CD14-positive monocyte (primary cell): ENCODE results near the gene FAM89A. TPM values are rescaled to one million over a fixed set of nuclear protein-coding genes. Genes with fewer than 3 reads are reported as not detected.

Experiments
- DNase-seq, 3 donors: peaks; one replicate each; pipeline ENCODE4 v3.0.0-alpha.2; 2011 to 2022
- H2AFZ ChIP-seq: 2 replicates; pipeline ENCODE4 v1.6.0; 2012; ENCODE audit warnings: mild to moderate bottlenecking, low read depth, low read length, inconsistent platforms; ENCODE audit not compliant: insufficient read depth, poor library complexity, severe bottlenecking
- H3K27ac ChIP-seq, 2 donors: 1 replicate in 1 of 2; 2 replicates in 1 of 2; pipeline ENCODE4 v1.5.1; 2012 to 2013; ENCODE audit warnings: low read length in 2 of 2, control low read depth in 1 of 2, inconsistent platforms in 1 of 2, low read depth in 1 of 2, mild to moderate bottlenecking in 1 of 2
- H3K27me3 ChIP-seq, 2 donors: one replicate each; pipeline versions ENCODE4 v1.6.0 to v1.6.1; 2011 to 2013; ENCODE audit warnings: low read length in 2 of 2; ENCODE audit not compliant: control insufficient read depth in 2 of 2, insufficient read depth in 2 of 2
- H3K36me3 ChIP-seq, 2 donors: replicated peaks in 1 of 2; 1 replicate in 1 of 2; 2 replicates in 1 of 2; pipeline versions ENCODE4 v1.5.1 to v1.6.1; 2012 to 2013; ENCODE audit warnings: low read length in 2 of 2, control low read depth in 1 of 2, inconsistent platforms in 1 of 2, mild to moderate bottlenecking in 1 of 2; ENCODE audit not compliant: insufficient read depth in 2 of 2, control insufficient read depth in 1 of 2
- H3K4me1 ChIP-seq, 2 donors: 1 replicate in 1 of 2; 2 replicates in 1 of 2; pipeline versions ENCODE4 v1.5.1 to v1.6.1; 2012 to 2013; ENCODE audit warnings: low read length in 2 of 2, control low read depth in 1 of 2, inconsistent platforms in 1 of 2, mild to moderate bottlenecking in 1 of 2, moderate library complexity in 1 of 2; ENCODE audit not compliant: insufficient read depth in 2 of 2, control insufficient read depth in 1 of 2
- H3K4me2 ChIP-seq: replicated peaks from 2 replicates; pipeline ENCODE3; 2012; ENCODE audit warnings: low read length, moderate library complexity, mild to moderate bottlenecking; ENCODE audit not compliant: poor library complexity, severe bottlenecking; ENCODE audit errors: extremely low read depth
- H3K4me3 ChIP-seq, 3 experiments: fragments of 200-600 bp in 1 of 3; sonication (generic) in 1 of 3; replicated peaks in 1 of 3; 1 replicate in 2 of 3; 2 replicates in 1 of 3; pipeline ENCODE4 v1.5.1; 2011 to 2013; ENCODE audit warnings: low read length in 3 of 3, mild to moderate bottlenecking in 3 of 3, control low read depth in 2 of 3, low read depth in 2 of 3, inconsistent platforms in 1 of 3, moderate library complexity in 1 of 3
- H3K79me2 ChIP-seq: 2 replicates; pipeline ENCODE4 v1.6.0; 2012; ENCODE audit warnings: mild to moderate bottlenecking, control low read depth, inconsistent platforms, low read length, moderate library complexity; ENCODE audit not compliant: insufficient read depth
- H3K9ac ChIP-seq: 2 replicates; pipeline ENCODE4 v1.6.0; 2017; ENCODE audit warnings: low read length, mild to moderate bottlenecking; ENCODE audit not compliant: insufficient read depth, poor library complexity, severe bottlenecking
- H3K9me3 ChIP-seq, 2 donors: replicated peaks in 1 of 2; 1 replicate in 1 of 2; 2 replicates in 1 of 2; pipeline versions ENCODE4 v1.5.1 to v1.6.1; 2012 to 2013; ENCODE audit warnings: low read length in 2 of 2, control low read depth in 1 of 2; ENCODE audit not compliant: control insufficient read depth in 1 of 2, insufficient read depth in 1 of 2
- H4K20me1 ChIP-seq: 2 replicates; pipeline ENCODE4 v1.6.0; 2012; ENCODE audit warnings: mild to moderate bottlenecking, low read length, control low read depth, moderate library complexity; ENCODE audit not compliant: insufficient read depth
- H3K27ac Mint-ChIP-seq, 7 donors: one replicate each; pipeline ENCODE4 v1.8.0; 2020; ENCODE audit warnings: mild to moderate bottlenecking in 7 of 7, mixed read lengths in 7 of 7, moderate library complexity in 6 of 7, inconsistent platforms in 2 of 7
- H3K27me3 Mint-ChIP-seq, 3 donors: one replicate each; pipeline ENCODE4 v1.8.0; 2021 to 2022; ENCODE audit warnings: low read depth in 3 of 3, mild to moderate bottlenecking in 3 of 3, mixed read lengths in 3 of 3, moderate library complexity in 3 of 3, inconsistent platforms in 1 of 3
- H3K36me3 Mint-ChIP-seq, 2 donors: one replicate each; pipeline ENCODE4 v1.8.0; 2020; ENCODE audit warnings: mixed read lengths in 2 of 2, inconsistent platforms in 1 of 2, mild to moderate bottlenecking in 1 of 2
- H3K4me1 Mint-ChIP-seq: one replicate; pipeline ENCODE4 v1.8.0; 2020; ENCODE audit warnings: mild to moderate bottlenecking, mixed read lengths
- H3K4me3 Mint-ChIP-seq, 2 donors: one replicate each; pipeline ENCODE4 v1.8.0; 2020; ENCODE audit warnings: mild to moderate bottlenecking in 2 of 2, mixed read lengths in 2 of 2, moderate library complexity in 1 of 2
- H3K9me3 Mint-ChIP-seq, 7 donors: one replicate each; pipeline ENCODE4 v1.8.0; 2020 to 2022; ENCODE audit warnings: mixed read lengths in 7 of 7, mild to moderate bottlenecking in 6 of 7, moderate library complexity in 6 of 7, inconsistent platforms in 2 of 7
- CTCF ChIP-seq: fragments of 200-600 bp; IDR thresholded peaks from one replicate; pipeline ENCODE4 v1.8.0; 2022; ENCODE audit warnings: antibody characterized with exemption, mild to moderate bottlenecking
- WGBS: methylation state at CpG from one replicate; pipeline ENCODE4 v1.1.5; 2013; ENCODE audit warnings: missing lambda C conversion rate; ENCODE audit not compliant: insufficient coverage; 5-methylcytosine and 5-hydroxymethylcytosine counted together
- intact Hi-C, 2 donors: fragments of 100-400 bp; cut with micrococcal nuclease; formaldehyde crosslinking; loops; one replicate each; pipeline versions ENCODE4 v1.15.0 to v1.15.1; 2023
- polyA plus RNA-seq, 3 donors: library from polyadenylated mRNA; depleted of rRNA in 1 of 3; unstranded in 2 of 3; stranded (reverse) in 1 of 3; fragments of 300-500 nt in 2 of 3; fragments of >200 nt in 1 of 3; fragmentation: Illumina TruSeq in 2 of 3; gene quantifications; 1 replicate in 2 of 3; 2 replicates in 1 of 3; pipeline ENCODE4 v1.2.3, GENCODE V29; 2012 to 2021

The FAM89A gene
- polyA plus RNA-seq, 3 donors: 2.0 to 11.7 (median 4.4) TPM

GRCh38 chr1:231045286-231045685 lies 5.2 kb upstream of the FAM89A start:
- Mint-ChIP-seq H3K27ac (no peak overlapping the region), H3K4me1 (peaks cover 9% of the 10 kb centered on the region), H3K4me3 (no peak overlapping the region), H3K27me3 (peaks cover 31 to 47% (median 34%) of the 10 kb centered on the region in 3 donors), H3K36me3 (peaks cover 0 to 2% of the 10 kb centered on the region in 2 donors), H3K9me3 (peaks cover 13 to 39% (median 24%) of the 10 kb centered on the region in 7 donors)
- Histone ChIP-seq H3K4me3 (no peak overlapping the region), H3K27me3 (peaks cover 3 to 24% of the 10 kb centered on the region in 2 donors), H3K9me3 (peaks cover 11 to 18% of the 10 kb centered on the region in 2 donors), H3K79me2 (no peaks in the 10 kb centered on the region), H4K20me1 (no peaks in the 10 kb centered on the region), H3K27ac (no peak overlapping the region), H3K36me3 (no peaks in the 10 kb centered on the region), H3K4me1 (peaks cover 7 to 16% of the 10 kb centered on the region in 2 donors), H3K9ac (no peak overlapping the region), H2AFZ (no peak overlapping the region), H3K4me2 (no peak overlapping the region)
- DNase-seq: no peak
- no peak for TF ChIP-seq CTCF
- intact Hi-C loops: loop anchor here in 1 of 2 donors (10.0 kb wide), 1 partner anchor 70 kb away; the partner anchor contains the start of genes ARV1 and TTC13

- H3K4me1 ChIP-seq: peaks cover 8 to 15% of the 10 kb centered on the region in 2 donors
- no peak overlapping the region for H3K4me2 ChIP-seq
- WGBS: 90% methylated on average over 1 of the region's 1 CpG
- H3K4me3 Mint-ChIP-seq: no peak overlapping the region
- TF ChIP-seq CTCF: no peak
- H2AFZ ChIP-seq: no peak overlapping the region
- no peaks in the 10 kb centered on the region for H3K79me2 ChIP-seq
- H3K27me3 Mint-ChIP-seq: peaks cover 32 to 50% (median 33%) of the 10 kb centered on the region in 3 donors
- no peak for DNase-seq
- no peak overlapping the region for H3K27ac Mint-ChIP-seq
- peaks cover 8% of the 10 kb centered on the region for H3K4me1 Mint-ChIP-seq
- no peak overlapping the region for H3K9ac ChIP-seq
- H3K27ac ChIP-seq: no peak overlapping the region
- peaks cover 11 to 18% of the 10 kb centered on the region in 2 donors for H3K9me3 ChIP-seq
- intact Hi-C loops: loop anchor here in 1 of 2 donors (10.0 kb wide), 1 partner anchor 70 kb away; the partner anchor contains the start of genes ARV1 and TTC13
- H3K36me3 ChIP-seq: no peaks in the 10 kb centered on the region
- H3K9me3 Mint-ChIP-seq: peaks cover 13 to 40% (median 24%) of the 10 kb centered on the region in 7 donors
- no peaks in the 10 kb centered on the region for H4K20me1 ChIP-seq
- H3K4me3 ChIP-seq: no peak overlapping the region
- peaks cover 0 to 2% of the 10 kb centered on the region in 2 donors for H3K36me3 Mint-ChIP-seq
- H3K27me3 ChIP-seq: peaks cover 3 to 25% of the 10 kb centered on the region in 2 donors
Measured at GRCh38 chr1:231044588-231044987, 4.5 kb upstream of the FAM89A start.
